ENCODE data around the gene LPIN3. TPM values are rescaled to one million over a fixed set of nuclear protein-coding genes. Genes with fewer than 3 reads are reported as not detected.
A peak's percentile ranks its signal among the peaks of the same experiment; 100 is the strongest.

Gene LPIN3
- total and polyA plus RNA-seq, 2 donors (not counting 3 experiments of a cell fraction or from before 2014, with no cell fraction given) = 2.1 to 3.0 TPM

- CTCF ChIA-PET = interaction anchor here (1.4 to 2.2 kb wide), 3 partner anchors 119 to 217 kb away, joined by 4 to 5 read pairs (median 5); no protein-coding TSS in a partner anchor
- no peak for FAIRE-seq
- intact Hi-C loops (cut with micrococcal nuclease) = no loop called here
These were observed 11.5 kb downstream of the LPIN3 start for GRCh38 chr20:41352106-41352505.

More at GRCh38 chr20:41352106-41352505, 11.5 kb downstream of the LPIN3 start:
- Histone ChIP-seq H3K4me3 (replicated peaks in 1 of 3; ENCODE audit: insufficient read depth in 1 of 3, low read depth in 1 of 3, low read length in 3 of 3) (no peak overlapping the region), H3K9me1 (replicated peaks; ENCODE audit: control insufficient read depth, extremely low read depth, insufficient read depth, low read length) (no peaks in the 10 kb centered on the region), H3K9ac (replicated peaks; ENCODE audit: extremely low read depth, insufficient read depth, low read length) (no peak overlapping the region), H2AFZ (ENCODE audit: low read depth, low read length) (no peak overlapping the region), H3K27me3 (ENCODE audit: control insufficient read depth in 2 of 2, insufficient read depth in 2 of 2, low read length in 2 of 2) (no peaks in the 10 kb centered on the region), H3K79me2 (ENCODE audit: control insufficient read depth, insufficient read depth, low read length) (no peaks in the 10 kb centered on the region), H3K27ac (ENCODE audit: insufficient read depth, low read depth, low read length) (no peak overlapping the region), H3K36me3 (ENCODE audit: control insufficient read depth in 2 of 2, extremely low read depth in 1 of 2, insufficient read depth in 2 of 2, low read length in 2 of 2) (no peaks in the 10 kb centered on the region), H4K20me1 (replicated peaks; ENCODE audit: control insufficient read depth, extremely low read depth, insufficient read depth, low read length) (no peaks in the 10 kb centered on the region), H3K4me2 (ENCODE audit: insufficient read depth, low read length) (no peak overlapping the region), H3K9me3 (replicated peaks; ENCODE audit: control insufficient read depth, insufficient read depth, low read length) (no peaks in the 10 kb centered on the region), H3K4me1 (ENCODE audit: control insufficient read depth, extremely low read depth, insufficient read depth, low read length) (no peaks in the 10 kb centered on the region)
- DNase-seq (ENCODE audit: low read depth, low spot score) = no peak
- BruUV-seq (replicated peaks) = no TSS peak
- no peak for TF ChIP-seq POLR2AphosphoS5 (IDR thresholded peaks at IDR 0.05; ENCODE audit: insufficient read depth, low read depth, low read length)
- TF ChIP-seq MAX (IDR thresholded peaks at IDR 0.05; ENCODE audit: insufficient read depth, insufficient read length) = no peak
- TF ChIP-seq CTCF (IDR thresholded peaks at IDR 0.05; ENCODE audit: extremely low read depth in 1 of 2, insufficient read depth in 1 of 2, low read depth in 1 of 2, low read length in 2 of 2) = peak in 1 of 2 donors; percentile 17
- dilution Hi-C loops (cut with MboI; ENCODE audit: extremely low pct_ligation_motif_present, low sequenced_read_pairs) = no loop called here
- POLR2A ChIA-PET = no interaction called here
